Erythroblast (primary cell): ENCODE data around the gene CDH11.

Experiments used
- DNase-seq, 2 experiments: peaks; one replicate each; lab custom pipeline; 2025; lab: John Stamatoyannopoulos, UW
- GATA1 ChIP-seq: IDR thresholded peaks from 2 replicates; pipeline ENCODE4 v1.6.1; 2011; ENCODE audit warnings: low read depth, mild to moderate bottlenecking, control low read depth, low read length, moderate library complexity
- POLR2A ChIP-seq: IDR thresholded peaks from 2 replicates; pipeline ENCODE4 v1.6.1; 2011; ENCODE audit warnings: mild to moderate bottlenecking, low read length

The CDH11 gene

DNA sequence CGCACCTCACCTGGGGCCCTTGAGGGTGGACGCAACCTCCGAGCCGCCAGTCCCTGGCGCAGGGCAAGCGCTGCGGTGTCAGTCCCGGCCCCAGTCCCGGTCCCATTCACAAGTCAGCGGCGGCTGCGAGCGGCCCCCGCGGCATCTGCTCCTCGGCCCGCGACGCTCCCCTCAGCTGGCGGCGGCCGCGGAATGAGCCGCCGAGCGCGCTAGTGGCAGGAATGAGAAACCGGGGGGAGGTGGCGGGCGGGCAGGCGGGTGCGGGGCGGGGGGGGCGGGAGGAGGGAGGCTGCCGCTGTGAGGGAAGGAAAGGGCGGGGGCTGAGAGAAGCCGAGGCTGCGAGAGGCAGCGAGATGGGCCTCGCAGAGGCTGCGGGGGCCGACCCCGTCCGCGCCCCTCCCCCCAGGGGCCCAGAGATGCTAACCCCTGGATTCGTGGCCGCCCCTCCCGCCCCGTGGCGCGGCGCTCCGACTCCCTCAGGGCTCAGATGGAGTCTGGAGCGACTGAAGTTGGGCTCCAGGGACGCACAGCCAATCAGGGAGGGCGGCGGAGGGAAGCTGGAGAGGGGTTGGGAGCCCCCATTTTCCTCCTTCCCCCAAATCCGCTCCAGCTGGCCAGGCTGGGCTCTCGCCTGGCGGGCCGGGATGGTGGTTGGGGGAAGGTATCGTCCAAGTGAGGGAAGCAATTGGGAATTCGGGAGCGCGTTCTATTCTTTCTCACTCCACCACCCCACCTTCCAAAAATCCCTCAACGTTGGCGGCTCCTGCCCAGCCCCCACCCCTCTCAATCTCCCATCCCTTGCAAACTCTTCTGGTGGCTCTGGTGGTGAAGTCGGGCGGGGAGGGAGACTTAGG lies at the start of gene CDH11:
Gene CDH11, minus strand, starts transcription at position 194 of the 854 bp plus-strand sequence. CDS start 117,194 bp downstream, outside the sequence.
- TF ChIP-seq POLR2A (no peak), GATA1 (no peak)
- no peak for DNase-seq

DNA sequence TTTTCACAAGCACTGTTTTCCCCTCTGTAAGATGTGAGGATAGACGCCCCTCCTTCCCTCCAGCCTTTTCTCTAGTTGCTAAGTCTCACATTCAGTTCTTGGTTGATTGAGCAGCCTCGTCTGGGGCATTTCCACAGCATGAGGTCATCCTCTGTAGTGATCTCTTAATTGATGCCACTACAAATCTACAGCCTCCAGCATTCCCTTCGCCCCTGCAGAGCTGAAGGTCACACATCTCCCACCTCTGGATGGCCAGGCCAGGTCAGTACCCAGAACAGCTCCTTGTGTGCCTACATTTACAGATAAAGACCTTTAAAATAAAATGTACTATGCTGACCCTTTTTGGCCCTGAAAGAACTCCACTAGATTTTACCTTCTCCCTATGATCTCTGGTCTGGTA lies 32.5 kb upstream of the CDH11 start:
- no peak for DNase-seq
- TF ChIP-seq POLR2A, result no peak
- TF ChIP-seq GATA1, result no peak

DNA sequence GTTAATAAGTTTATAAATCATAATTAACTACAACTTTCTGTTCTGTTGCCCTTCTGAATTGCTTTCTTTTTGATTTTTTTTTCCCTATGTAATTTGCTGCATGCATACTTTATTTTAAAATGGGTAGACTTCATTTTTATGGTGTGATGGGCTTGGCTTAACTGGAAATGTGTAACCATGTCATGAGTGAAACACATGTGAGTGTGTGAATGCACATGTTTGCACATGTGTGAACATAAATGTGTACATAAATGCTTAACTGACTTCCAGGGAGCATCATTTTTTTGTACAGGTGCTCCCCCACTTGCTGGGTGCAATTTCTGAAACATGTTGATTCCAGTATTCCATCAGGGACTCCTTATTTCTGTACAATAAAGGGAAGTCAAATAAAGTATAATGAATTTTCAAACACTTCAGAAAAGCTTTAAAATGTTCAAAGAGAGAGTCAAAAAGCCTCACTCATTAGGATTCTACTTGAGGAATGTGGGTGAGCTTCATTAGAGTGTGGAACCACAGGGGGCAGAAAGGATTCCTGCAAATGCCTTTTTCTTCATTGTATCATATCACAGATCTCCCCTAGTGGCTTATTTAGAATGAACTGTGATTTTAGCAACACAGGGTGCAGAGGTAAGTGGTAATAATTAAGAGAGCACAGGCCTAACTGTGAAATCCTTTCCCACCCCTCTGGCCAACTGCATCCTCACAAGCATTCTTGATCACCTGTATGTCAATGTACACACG lies 31.7 kb upstream of the CDH11 start:
- no peak for DNase-seq
- TF ChIP-seq GATA1, result no peak
- TF ChIP-seq POLR2A, result no peak

- TF ChIP-seq POLR2A (no peak), GATA1 (no peak)
- DNase-seq, result no peak
Observed at GRCh38 chr16:65148804-65149203, 26.9 kb upstream of the CDH11 start.

- no peak for TF ChIP-seq POLR2A
- TF ChIP-seq GATA1, result no peak
- no peak for DNase-seq
Observed at GRCh38 chr16:65142276-65142675, 20.4 kb upstream of the CDH11 start.

GRCh38 chr16:65136681-65137080 lies 14.8 kb upstream of the CDH11 start:
- no peak for DNase-seq
- no peak for TF ChIP-seq GATA1
- no peak for TF ChIP-seq POLR2A

DNA sequence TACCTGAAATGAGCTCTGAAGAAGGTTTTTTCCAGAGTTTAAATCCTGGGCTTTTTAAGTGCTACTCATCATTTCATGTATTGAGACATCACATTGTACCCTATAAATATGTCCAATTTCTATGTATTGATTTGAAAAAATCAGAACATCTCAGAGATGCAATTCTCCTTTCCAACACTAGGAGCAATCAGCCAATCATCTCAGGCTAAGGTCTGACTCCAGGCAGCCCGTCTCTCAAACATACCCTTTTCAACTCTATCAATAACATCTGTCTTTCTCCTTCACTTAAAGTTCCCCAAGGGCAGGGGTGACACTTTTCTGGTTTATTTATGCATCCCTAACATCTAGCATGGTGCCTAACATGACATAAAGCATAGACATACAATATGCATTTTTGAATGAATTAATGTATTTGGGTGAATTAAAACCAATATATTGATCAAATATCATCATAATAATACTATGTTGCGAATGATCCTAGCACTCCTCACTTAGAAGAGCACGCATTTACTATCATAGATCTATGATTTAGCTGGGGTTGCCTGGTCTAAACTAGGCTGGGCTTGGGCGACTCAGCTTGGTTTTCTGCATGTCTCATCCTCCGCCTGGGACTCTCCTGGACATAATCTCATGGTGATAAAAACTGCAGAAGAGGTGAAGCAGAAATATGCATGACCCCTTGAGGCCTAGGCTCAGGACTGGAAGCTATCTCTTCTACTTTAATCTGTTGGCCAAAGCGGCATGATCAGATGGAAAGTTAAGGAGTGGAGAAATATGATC lies 5.2 kb upstream of the CDH11 start:
- TF ChIP-seq POLR2A (no peak), GATA1 (no peak)
- peak in 1 of 2 experiments; percentile 5 for DNase-seq

DNA sequence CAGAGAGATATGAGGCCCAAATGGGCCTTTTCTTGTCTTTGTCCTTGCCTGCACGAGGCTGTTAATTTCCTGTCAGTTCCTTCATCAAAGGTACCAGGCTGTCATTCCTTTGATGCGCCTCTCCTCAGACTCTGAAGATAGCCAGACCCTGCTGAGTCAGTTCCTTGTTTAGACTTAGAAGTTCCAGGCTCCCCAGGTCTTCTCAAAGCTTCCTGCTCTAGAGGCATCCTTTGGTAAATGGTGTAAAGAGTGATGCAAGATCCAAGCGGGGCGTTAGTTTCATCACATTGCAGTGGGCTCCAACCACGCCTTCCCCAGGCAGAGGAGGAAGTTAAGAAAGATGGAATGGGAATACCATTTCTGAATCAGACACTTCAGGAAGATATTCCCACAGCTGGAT lies 4.0 kb upstream of the CDH11 start:
- TF ChIP-seq GATA1 (no peak), POLR2A (no peak)

GRCh38 chr16:65125322-65125721 lies 3.5 kb upstream of the CDH11 start:
- DNase-seq, result no peak
- TF ChIP-seq GATA1 (no peak), POLR2A (no peak)

More for the DNA sequence above, 4.0 kb upstream of the CDH11 start:
- DNase-seq, result no peak

DNA sequence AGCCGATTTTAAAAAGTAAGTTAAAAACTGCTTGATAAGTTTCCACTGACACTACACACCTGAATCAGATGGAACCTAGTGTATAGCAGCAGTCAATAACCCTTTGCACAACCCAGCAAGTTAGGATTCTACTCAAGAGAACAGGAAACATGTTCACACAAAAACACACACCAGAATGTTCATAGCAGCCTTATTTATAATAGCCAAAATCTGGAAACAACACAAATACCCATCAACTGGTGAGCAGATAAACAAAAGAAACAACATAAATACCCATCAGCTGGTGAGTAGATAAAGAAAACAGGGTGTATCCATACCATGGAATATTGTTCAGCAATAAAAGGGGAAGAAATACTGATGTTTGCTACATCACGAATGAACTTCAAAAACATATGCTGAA lies 2.7 kb upstream of the CDH11 start:
- DNase-seq, result no peak
- no peak for TF ChIP-seq GATA1
- TF ChIP-seq POLR2A, result no peak

- no peak for TF ChIP-seq GATA1
- TF ChIP-seq POLR2A, result no peak
Observed at GRCh38 chr16:65124212-65124548, 2.3 kb upstream of the CDH11 start.

GRCh38 chr16:65123396-65124211 lies 1.7 kb upstream of the CDH11 start:
- no peak for DNase-seq
- TF ChIP-seq GATA1 (no peak), POLR2A (no peak)

More at GRCh38 chr16:65124212-65124548, 2.3 kb upstream of the CDH11 start:
- no peak for DNase-seq

DNA sequence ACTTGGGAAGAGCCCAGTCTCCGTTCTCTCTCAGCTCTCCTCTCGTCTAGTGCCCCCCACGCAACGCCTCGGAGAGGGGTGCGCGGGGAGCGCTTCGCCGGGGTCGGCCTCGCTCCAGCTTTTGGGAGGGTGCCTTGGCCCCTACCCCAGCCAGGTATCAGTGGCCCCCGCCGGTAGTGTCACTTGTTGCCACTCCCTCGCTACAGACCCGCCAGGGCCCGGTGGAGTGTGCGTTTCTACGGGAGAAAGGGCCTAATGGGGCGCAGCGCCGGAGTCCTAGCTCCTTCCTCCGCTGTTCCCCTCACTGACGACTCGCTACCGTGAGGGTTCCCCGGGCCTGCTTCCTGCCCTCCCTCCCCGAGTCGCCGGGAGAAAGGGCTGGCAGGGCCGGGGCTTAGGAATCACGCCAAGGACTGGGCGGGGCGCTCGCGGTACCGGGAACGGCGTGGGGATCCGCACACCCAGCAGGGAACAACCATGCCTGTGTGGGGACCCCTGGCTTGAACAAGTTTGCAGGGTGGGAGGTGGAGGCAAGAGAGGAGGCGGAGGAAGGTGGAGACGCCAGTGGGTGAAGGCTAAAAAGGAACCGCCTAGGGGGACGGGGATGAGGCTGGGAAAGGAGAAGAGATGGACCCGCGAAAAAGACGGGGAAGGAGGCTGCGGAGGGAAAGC lies 997 bp upstream of the CDH11 start:
- DNase-seq, result no peak

More for the DNA sequence above, 997 bp upstream of the CDH11 start:
- no peak for TF ChIP-seq GATA1
- TF ChIP-seq POLR2A, result no peak
